GM19099 (cell line): ENCODE results near the gene DLG2.

Source experiments
- POLR2A ChIP-seq: IDR thresholded peaks from 3 replicates; pipeline ENCODE4 v1.6.1; 2011; ENCODE audit warnings: low read depth; ENCODE audit not compliant: insufficient read length; ENCODE audit errors: extremely low read depth

DLG2 gene

GRCh38 chr11:85313741-85314140 lies 313.4 kb downstream of the DLG2 start:
- no peak for TF ChIP-seq POLR2A

GRCh38 chr11:85310479-85310878 lies 316.7 kb downstream of the DLG2 start:
- no peak for TF ChIP-seq POLR2A

DNA sequence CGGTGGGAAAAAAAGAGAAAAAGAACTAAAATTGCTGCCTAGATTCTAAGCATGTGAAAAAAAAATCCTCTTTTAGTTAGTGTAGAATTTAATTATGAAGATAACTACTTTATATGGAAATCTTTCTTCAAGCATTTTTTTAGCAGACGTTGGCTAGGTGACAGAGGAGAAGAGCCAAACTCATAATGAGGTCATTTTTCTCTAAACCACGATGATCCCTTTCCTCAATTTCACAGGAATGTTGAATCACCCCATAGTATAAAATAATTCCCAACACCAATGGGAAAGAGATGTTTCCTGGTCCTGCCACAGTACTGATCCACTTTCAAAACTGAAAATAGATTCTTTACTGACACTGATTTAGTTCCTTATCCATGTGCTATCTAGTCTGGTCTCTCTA lies 319.8 kb downstream of the DLG2 start:
- TF ChIP-seq POLR2A, result no peak

DNA sequence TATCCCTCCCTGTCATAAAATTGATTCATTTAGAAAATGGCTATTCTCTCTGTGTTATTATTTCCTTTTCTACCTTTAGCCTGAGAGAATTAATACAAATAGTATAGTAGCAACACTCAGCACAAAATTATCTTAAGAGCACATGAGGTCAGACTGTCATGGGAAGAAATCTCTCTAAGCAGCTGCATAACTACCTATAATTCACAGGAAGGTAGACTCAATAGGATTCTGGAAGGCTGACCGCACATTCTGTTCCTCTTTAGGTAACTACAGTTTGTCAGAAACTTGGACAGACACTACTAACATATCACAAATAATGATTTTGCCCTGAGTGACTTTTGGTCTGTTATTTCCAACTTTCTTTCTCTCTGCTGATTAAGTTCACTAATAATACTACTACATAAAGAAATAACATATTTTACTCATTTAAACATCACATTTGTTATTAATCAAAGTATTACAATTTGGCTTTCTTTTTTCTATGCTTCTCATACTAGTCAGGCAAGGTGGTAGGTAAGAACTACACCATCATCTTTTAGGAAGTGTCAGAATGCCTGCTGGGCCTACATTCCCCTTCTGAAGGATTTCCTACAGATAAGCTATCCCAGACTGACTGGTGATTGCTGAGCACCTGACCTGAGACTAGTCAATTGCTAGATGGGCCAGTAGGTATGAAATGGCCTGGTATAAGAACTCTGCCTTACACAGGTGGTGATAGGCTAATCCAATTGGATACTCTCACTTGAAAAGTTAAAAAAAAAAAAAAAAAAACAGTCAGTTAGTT lies 325.1 kb downstream of the DLG2 start:
- no peak for TF ChIP-seq POLR2A

- TF ChIP-seq POLR2A, result no peak
Measured at GRCh38 chr11:85299258-85299942, 327.7 kb downstream of the DLG2 start.

GRCh38 chr11:85295694-85296271 lies 331.4 kb downstream of the DLG2 start:
- TF ChIP-seq POLR2A, result no peak

DNA sequence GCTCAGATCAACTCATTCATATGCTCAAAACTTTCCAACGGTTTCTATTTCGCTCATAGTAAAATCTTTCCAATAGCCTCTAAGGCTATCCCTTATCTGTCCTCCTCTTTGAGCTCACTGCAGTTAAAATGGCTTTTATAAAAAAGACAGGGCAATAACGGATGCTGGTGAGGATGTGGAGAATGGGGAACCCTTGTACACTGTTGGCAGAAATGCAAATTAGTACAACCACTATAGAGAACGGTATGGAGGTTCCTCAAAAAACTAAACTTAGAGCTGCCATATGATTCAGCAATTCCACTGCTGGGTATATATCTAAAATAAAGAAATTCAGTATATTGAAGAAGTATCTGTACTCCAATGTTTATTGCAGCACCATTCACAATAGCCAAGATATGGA lies 345.6 kb downstream of the DLG2 start:
- no peak for TF ChIP-seq POLR2A

DNA sequence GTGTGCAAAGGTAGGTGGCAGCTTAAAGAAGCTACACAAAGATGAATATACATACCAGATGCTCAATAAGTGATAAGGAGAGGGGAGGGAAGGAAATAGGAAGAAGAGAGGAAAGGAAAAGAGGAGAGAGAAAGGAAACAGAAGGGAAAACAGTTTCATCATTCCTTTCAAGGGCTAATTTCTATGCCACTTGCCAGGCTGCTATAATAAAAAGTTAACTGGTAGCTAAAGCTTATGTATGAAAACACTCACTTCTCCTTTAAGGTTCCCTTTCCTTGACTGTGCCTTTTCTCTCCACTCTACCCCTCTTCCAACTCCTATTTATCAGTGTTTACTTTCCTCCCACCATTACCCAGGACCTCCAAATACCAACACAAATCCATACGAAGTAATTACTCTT lies 347.9 kb downstream of the DLG2 start:
- no peak for TF ChIP-seq POLR2A

DNA sequence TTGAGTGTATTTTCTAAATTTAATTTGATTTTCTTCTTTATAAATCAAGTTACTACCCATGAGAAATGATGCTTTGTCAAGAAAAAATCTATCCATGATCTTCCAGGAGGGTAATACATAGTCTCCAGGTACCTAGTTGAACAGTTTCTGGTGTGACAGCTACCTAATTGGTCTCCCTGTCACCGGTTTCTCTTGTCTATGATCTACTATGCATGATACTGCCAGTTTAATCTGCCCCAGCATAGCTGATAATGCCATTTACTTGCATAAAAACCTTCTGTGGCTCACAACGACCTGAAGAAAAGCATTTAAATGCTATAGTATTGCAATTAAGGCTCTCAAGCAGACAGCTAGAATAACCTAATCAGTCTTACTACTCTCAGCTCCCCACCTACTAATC lies 349.5 kb downstream of the DLG2 start:
- no peak for TF ChIP-seq POLR2A

DNA sequence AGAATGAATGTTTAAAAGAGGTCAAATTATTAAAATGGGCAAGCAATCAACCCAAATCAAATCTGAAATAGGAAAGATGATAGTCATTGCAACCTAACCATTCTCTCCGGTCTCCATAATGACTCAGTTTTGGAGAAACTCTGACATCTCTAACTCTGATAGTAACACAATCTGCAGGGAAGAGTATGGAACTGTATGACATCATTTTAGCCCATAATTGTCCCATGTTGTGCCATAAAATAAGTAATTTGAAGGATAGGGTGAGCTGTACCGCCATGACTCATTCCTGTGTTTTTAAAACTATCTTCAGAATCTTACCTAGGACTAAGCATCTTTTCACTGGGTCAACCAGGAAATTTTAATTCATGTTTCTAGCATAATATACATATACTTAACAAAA lies 350.8 kb downstream of the DLG2 start:
- TF ChIP-seq POLR2A, result no peak

GRCh38 chr11:85269109-85269508 lies 358.0 kb downstream of the DLG2 start:
- no peak for TF ChIP-seq POLR2A

GRCh38 chr11:85266646-85267045 lies 360.5 kb downstream of the DLG2 start:
- TF ChIP-seq POLR2A, result no peak

GRCh38 chr11:85263328-85263727 lies 363.8 kb downstream of the DLG2 start:
- no peak for TF ChIP-seq POLR2A

DNA sequence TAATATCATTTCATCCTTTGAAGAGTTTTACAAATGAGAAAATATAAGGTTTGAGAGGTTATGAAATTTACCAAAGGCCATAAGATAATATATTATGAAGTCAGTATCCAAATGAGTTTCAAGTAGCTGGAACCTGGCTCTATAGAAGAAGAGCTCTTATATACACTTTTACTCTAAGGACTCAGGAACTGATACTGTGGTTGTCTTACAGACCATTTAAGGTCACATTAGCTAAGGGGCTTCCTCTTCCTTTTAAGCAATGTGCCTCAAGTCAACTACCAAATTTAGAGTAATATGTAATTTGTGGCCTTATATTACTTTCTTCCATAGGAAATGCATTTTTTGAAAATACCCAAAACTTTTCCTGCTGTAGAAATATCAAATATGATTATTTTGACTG lies 369.3 kb downstream of the DLG2 start:
- TF ChIP-seq POLR2A, result no peak

DNA sequence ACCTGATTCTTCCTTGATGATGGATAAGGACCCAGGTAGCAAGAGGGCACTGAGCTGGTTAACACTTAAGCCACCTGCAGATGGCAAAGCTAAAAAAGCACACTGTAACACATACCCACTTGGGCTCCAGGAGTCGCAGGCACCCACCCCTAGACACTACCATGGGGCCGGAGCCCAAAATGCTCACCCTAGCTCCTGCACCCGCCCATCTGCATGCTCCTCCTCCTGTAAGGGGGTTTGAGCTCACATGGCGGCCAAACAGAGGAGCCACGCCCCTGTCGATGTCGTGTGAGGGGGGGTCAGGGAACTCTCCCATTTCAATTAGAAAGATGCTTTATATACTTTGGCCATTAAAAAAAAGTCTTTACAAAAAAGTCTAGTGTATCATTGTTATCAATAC lies 370.7 kb downstream of the DLG2 start:
- TF ChIP-seq POLR2A, result no peak

DNA sequence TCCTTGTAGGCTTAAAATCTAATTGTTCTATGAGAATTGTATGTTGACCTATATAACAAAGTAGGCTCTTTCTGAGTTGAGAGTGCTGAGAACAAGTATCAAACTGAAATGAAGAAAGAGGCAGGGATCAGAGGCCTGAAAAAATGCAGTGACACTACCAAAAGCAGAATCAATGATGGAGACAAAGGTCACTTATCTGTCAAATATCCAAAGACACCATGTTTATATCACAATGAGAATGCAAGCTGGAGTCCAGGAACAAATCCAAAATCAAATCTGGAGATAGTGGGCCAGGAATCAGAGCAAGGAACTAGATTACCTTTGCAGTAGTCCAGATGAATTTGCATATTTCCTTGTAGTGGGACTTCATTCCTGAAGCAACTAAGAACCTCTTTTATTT lies 377.7 kb downstream of the DLG2 start:
- TF ChIP-seq POLR2A, result no peak
